Germinal center (tissue), 1 donor: ENCODE data around the gene PROCR.
"Not testable (repeated sequence)": the region's sequence is repeated elsewhere in the genome, so short reads cannot be mapped to it uniquely, and the experiment has no call there.

ENCODE experiments used
- DNase-seq: peaks from one replicate; pipeline ENCODE4 v3.0.0; 2012; ENCODE audit warnings: mixed read lengths, low spot score

PROCR gene

DNA sequence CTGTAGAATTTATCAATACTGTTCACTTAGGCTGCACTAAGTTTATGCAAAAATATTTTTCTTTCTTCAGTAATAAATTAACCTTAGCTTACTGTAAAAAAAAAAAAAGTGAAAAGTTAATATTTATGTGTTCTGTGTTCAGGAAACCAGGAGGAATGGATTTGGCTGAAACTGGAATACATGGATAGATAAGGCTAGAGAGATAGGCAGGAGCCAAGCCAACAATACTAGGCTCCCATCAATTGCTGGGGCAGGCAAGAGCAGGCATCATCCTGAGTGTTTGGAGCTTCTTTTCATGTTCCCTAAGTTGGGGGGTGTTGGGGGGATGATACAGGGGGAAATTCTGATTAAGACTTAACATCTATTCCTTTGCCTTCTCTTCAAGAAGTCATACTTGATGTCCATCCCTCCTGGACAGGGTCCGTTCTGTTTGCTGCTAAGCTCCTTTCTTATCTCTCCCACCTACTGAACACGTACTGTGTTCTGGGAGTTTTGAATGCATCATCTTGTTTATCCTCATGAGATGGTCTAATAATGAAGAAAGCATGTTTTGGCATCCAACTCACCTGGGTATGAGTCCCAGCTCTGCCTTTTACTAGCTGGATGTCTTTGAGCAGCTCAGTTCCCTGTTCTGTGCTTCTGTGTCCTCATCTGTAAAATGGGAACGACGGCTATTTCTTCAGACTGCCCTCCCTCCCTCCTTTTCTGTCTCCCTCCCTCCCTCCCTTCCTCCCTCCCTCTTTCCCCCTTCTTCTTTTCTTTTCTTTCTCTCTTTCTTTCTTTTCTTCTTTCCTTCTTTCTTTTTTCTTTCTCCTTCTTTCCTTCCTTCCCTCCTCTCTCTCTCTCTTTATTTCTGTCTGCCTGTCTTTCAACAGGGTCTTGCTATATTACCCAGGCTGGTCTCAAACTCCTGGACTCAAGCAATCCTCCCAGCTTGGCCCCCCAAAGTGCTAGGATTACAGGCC, 6.4 kb upstream of the PROCR start:
- DNase-seq = no peak

DNA sequence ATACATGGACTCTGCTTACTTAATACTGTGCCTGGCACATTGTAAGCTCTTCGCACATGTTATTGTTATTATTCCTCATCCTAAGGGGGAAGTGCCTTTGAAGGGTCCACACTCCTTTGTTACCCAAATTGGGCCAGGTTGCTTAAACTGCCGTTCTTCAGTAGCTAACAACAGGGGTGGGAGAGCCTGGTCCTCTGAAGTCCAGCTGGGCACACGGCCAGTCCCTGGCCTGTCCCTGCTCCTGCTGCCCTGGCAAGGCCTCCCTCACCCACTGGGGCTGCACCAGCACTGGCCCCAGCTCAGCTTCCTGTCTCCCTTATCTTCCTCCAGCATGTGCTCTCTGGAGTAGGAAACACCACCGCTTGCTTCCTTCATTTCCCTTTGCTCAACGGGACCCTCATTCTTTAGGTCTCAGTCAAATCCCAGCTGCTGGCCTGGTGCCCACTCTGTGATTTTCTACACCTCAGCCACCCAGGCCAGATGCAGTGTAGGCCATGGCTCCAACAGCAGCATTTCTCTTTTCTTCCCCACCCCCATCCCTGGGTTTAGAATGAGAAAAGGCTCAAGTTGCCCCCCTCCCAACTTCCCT, 5.5 kb upstream of the PROCR start:
- no peak for DNase-seq

DNA sequence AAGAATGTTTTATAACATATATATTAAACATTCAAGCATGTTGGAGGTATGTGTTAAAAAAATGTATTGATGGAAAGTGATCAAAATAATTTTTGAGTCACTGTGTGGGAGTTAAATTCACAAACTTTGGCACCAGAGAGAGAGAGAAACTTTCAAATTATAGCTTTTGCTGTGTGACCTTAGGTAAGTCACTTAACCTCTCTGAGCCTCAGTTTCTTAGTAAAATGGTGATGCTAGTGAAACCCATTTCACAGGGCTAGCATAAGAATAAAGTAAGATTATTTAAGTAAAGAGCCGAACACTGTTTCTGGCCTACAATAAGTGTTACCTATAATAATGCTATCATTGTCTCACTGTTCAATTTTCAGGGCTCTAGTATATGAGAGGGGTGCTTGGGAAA, 4.1 kb upstream of the PROCR start:
- no peak for DNase-seq

DNA sequence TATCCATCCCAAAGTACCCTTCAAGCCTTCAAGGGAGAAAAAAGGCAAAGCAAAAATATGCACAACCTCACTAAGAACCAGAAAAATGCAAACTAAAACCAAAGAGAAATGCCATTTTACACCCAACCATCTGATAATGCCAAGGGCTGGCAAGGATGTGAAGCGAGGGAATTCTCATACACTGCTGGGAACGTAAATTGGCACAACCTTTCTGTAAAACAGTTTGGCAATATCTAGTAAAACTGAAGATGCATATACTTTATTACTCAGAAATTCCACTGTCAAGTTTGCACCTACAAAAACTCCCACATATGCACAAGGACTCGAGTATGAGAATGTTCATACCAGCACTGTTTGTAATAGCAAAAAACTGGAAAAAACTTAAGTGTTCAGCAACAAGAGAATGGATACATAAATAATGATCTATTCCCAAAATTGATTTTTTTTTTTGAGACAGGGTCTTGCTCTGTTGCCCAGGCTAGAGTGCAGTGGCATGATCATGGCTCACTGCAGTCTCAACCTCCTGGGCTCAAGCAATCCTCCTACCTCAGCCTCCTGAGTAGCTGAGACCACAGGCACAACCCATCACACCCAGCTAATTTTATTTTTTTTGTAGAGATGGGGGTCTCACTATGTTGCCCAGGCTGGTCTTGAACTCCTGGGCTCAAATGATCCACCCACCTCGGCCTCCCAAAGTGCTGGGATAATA, 3.0 kb upstream of the PROCR start:
- DNase-seq = not testable (repeated sequence)

DNA sequence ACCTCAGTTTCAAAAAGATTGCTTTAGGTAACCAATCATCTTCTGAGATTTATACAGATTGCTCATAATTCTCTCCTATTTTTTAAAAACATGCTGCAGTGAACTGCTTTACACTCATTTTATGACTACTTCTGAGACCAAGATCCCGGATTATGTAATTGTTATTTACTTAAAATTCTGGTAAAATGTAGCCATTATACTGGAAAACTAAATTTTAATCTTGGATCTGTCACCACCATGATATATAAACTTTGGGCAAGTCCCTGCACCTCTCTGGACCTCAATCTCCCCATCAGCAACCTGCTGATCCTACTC, 477 bp upstream of the PROCR start:
- no peak for DNase-seq

DNA sequence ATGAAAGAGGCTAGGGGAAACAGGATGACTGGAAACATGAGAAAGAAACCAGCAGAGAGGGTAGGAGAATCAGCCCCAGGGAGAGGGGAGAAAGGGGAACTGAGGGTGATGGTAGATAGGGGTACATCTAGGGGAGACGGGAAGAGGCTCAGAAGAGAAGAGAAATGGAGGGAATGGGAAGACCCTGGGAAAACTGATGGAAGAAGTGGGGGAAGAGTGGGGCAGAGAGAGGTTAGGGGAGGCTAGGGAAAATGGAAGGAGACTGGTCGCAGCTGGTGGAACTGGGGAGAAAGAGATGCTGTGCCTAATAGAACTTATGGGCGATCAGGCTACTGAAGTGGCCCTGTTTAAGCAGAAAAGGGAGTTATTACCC, 548 bp downstream of the PROCR start:
- DNase-seq = no peak

DNA sequence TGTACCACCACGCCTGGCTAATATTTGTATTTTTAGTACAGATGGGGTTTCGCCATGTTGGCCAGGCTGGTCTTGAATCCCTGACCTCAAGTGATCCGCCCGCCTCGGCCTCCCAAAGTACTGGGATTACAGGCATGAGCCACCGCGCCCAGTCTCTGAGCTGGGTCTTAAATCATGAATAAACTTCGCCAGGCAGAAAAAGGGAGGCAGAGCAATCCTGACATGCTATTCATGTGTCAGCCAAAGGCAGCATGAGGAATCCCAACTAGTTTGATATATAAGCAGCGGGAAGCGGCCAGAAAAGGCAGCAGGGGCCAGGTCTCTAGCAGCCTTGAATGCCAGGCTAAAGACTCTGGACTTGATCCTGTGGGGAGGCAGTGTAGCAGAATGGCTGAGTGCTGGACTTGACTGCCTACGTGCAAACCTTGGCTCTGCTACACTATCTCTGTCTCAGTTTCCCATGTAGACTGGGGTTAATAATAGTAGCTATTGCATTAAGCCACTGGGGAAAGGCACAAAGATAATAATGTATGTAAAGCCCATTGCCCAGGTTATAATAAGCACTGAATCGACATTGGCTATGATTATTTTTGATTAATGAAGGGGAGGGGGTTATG, 1.8 kb downstream of the PROCR start:
- DNase-seq = no peak

DNA sequence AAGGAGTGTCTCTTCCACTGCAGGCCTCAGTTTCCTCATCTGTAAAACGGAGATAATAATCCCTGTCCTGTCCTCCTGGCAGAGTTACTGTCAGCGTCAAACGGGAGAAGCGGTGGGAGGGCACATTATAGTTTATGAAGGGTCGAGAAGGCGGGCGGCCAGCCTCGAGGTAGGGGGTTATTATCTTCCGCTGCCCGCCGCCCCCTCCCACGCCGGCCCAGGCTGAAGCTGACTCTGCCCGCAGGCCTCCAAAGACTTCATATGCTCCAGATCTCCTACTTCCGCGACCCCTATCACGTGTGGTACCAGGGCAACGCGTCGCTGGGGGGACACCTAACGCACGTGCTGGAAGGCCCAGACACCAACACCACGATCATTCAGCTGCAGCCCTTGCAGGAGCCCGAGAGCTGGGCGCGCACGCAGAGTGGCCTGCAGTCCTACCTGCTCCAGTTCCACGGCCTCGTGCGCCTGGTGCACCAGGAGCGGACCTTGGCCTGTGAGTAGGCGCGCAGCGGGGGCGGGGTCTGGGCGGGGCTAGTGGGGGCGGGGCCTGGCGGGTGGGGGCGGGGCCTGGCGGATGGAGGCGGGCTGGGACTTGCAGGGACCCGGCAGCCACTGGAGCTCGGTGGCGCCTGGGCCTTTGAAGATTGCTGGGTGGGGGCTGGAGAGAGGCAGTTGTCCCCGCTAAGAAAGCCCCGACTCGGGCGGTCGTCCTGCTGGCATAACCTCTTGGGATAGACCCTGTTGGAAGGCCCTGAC, 2.8 kb downstream of the PROCR start:
- no peak for DNase-seq

DNA sequence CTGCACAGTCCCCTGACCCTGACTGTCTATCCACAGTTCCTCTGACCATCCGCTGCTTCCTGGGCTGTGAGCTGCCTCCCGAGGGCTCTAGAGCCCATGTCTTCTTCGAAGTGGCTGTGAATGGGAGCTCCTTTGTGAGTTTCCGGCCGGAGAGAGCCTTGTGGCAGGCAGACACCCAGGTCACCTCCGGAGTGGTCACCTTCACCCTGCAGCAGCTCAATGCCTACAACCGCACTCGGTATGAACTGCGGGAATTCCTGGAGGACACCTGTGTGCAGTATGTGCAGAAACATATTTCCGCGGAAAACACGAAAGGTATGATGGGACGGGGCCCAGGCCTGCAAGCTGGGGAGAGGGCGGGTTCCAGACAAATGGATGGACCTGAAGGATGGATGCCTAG, 4.3 kb downstream of the PROCR start:
- no peak for DNase-seq

DNA sequence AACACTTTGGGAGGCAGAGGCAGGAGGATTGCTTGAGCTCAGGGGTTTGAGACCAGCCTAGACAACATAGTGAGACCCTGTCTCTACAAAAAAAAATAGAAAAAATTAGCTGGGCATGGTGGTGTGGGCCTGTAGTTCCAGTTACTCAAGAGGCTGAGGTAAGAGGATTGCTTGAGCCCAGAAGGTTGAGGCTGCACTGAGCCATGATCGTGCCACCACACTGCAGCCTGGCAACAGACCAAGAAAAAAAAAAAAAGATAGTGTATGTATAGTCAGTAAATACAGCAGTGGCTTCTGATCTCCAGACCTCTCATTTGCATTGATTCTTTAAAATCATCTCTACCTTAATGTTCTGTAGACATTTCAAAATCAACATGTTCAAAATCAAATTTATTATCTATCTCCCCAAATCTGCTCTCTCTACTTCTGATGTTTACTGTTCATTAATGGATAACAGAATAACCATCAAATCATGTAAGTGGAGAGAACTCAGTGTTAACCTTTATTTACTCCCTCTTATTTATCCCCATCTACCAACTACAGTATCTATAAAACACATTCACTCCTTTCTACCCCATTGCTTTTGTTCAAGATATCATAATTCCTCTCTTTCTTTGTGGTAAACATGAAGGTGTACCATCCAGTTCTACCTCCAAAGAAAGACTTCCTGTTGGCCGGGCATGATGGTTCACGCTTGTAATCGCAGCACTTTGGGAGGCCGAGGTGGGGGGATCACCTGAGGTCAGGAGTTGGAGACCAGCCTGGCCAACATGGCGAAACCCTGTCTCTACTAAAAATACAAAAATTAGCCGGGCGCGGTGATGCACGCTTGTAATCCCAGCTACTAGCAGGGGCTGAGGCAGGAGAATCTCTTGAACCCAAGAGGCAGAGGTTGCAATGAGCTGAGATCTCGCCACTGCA, 7.7 kb downstream of the PROCR start:
- DNase-seq = no peak

DNA sequence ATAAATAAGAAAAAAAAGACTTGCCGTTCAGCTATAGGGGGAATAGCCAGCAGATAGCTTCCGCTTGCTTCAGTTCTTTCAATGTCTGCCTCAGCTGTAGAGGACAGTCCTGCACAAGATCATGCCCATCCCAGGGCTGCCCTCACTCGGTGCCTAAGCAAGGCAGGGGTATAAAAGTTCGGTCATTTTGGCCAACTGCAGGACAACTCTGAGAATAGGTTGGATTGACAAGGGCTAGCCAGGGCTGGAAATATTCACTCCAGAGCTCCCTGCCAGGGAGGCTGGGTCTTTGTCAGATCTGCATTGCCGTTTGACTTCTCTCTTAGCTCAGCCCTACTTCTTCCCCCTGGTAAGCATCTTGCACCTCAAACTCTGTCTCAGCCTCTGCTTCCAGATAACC, 8.4 kb downstream of the PROCR start:
- no peak for DNase-seq

DNA sequence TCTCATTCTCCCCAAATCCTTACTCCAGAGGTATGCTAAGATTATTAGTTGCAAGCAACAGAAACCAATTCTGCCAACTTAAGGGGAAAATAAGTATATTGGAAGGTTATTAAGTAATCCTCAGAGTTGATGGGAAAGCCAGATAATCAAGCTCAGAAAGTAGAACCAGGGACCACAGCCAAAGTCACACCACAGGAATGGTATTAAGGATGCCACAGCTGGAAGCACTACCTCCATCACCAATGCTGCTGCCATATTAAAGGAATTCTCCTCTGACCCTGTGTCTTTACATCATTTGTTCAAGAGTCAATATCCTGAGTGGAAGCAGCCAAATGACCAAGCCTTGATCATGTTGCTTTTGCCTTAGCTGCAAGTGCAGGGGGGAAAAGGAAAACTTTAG, 9.9 kb downstream of the PROCR start:
- DNase-seq = no peak

DNA sequence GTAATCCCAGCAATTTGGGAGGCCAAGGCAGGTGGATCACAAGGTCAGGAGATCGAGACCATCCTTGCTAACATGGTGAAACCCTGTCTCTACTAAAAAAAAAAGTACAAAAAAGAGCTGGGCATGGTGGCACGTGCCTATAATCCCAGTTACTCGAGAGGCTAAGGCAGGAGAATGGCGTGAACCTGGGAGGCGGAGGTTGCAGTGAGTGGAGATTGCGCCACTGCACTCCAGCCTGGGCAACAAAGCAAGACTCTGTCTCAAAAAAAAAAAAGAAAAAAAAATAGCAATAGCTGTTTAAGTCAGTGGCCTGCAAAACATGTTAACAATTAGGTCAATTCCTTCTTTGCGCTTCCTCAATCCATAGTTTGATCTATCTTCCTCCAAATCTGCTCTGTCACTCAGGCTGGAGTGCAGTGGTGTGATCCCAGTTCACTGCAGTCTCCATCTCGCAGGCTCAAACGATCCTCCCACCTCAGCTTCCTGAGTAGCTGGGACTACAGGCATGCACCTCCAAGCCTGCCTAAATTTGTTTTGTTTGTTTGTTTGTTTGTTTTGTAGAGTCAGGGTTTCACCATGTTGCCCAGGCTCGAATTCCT, 14.9 kb downstream of the PROCR start:
- DNase-seq = not testable (repeated sequence)

DNA sequence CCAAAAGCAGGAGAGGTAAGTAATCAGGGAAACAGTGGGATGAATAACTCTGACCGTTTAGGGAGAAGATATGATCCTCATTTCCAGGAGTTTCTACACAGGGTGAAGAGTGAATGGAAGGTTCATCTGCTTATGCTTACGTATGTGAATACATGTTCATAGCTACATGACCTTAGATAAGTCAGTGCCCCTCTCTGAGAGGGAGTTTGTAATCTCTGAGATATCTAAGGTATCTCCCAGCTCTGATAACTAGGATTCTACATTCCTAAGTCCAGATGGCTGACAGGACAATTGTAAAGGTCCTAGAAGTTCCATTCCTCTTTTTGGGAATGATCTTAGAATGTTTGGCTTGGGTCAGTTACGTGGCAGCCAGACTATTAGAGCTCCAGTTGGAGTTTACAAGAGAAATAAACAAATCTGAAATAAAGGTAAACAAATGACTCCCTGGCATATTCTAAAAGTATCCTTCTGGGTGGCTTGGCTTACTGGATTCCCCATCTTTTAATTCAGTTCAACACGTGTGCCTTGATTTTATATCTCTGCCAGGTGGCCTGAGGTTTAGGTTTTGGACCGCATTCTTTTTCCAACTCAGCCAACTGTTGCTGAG, 15.8 kb downstream of the PROCR start:
- DNase-seq = no peak

DNA sequence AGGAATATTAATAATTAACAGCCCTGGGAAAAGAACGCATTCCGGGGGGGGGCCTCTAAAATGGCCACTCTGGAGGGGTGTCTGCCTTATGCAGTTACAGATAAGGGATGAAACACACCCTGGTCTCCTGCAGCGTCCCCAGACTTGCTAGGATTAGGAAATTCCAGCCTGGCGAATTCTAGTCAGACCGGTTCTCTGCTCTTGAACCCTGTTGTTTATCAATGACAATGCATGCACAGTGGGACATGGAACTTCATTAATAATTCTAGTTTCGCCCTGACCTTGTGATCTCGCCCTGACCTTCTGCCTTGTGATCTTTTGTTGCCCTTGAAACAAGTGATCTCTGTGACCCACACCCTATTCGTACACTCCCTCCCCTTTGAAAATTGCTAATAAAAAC, 17.4 kb downstream of the PROCR start:
- not testable (repeated sequence) for DNase-seq

DNA sequence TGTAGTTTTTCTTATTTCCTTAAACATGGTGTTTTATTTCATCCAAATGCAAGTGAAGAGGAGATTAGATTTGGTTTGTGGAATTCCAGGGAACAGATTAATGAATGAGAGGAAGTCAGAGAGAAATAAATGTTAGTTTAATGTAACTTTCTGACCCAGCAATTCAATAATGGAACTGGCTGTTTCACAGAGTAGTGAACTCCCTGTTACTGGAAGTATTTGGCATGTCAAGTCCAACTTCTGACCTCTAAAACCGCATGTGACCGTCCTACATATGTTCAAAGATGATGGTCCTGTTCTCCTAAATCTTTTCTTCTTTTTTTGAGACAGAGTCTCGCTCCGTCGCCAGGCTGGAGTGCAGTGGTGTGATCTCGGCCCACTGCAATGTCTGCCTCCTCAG, 18.7 kb downstream of the PROCR start:
- no peak for DNase-seq

DNA sequence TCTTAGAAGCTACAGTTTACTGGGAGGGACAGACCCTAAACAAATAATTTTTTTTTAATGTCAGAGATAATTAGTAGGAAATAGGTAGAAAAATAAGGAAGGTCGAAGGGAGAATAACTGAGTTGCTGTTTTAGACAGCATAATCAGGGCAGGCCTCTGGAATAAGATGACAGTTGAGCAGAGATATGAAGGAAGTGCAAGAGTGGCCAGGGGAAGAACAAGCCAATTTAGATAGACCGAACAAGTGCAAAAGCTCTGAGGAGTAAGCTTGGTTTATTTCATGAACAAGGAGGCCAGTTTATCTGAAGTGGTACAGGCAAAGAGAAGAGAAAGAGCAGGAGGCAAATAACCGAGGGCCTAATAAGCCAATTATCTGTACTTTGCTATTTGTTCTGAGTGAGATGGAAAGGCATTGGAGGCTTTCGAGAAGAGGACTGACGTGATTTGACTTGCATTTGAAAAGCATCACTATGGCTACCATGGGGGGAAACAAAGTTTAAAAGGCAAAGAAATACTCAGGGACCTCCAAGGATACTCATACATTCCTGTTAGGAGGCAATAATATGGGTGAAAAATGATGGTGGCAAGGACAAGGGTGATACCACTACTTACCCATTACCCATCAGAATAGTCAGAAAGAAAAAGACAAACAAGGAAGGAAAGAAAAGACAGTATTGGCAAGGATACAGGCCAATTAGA, 19.7 kb downstream of the PROCR start:
- no peak for DNase-seq

DNA sequence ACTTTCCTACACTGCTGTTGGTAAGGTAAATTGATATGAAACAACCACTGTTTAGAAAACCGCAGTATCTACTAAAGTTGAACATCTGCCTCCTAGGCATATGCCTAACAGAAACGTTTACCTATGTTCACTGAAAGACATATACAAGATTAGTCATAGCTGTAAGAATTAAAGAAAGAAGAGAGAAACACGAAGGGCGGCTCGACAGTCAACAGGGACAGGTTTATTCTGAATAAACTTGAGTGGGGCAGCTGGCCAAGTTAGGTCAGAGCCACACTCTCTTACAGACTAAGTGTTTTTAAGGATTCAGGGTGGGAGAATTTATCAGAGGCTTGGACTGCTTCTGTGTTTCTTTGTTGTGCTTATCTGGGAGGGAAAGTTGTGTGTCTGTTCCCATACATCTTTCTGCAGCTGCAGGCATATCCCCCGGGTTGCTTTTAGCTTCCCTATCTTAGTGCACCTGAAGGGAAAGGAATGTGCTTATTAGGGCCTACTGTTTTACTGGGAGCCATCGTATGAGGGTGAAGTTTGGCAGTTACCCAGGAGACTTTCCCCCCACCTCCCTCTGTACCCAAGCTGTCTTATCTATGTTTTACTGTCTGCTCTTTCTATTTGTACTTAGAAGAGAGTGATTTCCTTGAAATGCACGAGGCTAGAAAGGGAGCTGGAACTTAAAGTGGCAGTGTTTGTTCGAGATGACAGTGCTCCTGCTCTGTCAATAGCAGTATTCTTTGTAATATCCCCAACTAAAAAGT, 20.4 kb downstream of the PROCR start:
- no peak for DNase-seq
